Heart left ventricle (tissue), 13 donors: ENCODE measurements around the gene CAPZA1.

Source experiments
- POLR2A ChIP-seq, 2 donors: fragments of 450-650 bp; IDR thresholded peaks; one replicate each; pipeline ENCODE4 v1.6.1; 2017; ENCODE audit warnings: antibody characterized with exemption in 2 of 2, mild to moderate bottlenecking in 2 of 2, moderate library complexity in 2 of 2
- TF ChIP-seq, protein P1 (sequence below), 12 donors: fragments of 200-600 bp; sonication (generic) in 4 of 12; IDR thresholded peaks; one replicate each; pipeline versions ENCODE4 v1.5.0 to v1.8.0; 2018 to 2022; ENCODE audit warnings: antibody characterized with exemption in 12 of 12, mild to moderate bottlenecking in 5 of 12
- donor health status: ischemic (EF 13 %, LVEDD 7.1; RV severe dilation, severe dysfunction).
- donor health status: DM: no; HTN: yes; CAD: no.
- donor health status: DM: no; HTN: no; CAD: no.
- donor health status: ischemic (EF 25% LVEDD 6.9; RV normal size, moderate dysfunction).
- donor health status: ischemic (EF 25% LVEDD 5.7; RV mildly dilated, moderate dysfunction).
- donor health status: ischemic (EF 35%, LVEDD 5.7; RV mildly dilated, moderate dysfunction).
- donor health status: nonischemic (EF 11% LVEDD 7.7; RV severe dilation, severe dysfunction).
- donor health status: DM: yes; HTN: yes; CAD: no.
- donor health status: PGD.
- donor health status: ischemic (EF 29% LVEDD 5.4; RV normal size, mild dysfunction).
- donor health status: nonischemic (EF 23%, LVEDD 6.1; RV moderate dilation, normal function).

DNA sequence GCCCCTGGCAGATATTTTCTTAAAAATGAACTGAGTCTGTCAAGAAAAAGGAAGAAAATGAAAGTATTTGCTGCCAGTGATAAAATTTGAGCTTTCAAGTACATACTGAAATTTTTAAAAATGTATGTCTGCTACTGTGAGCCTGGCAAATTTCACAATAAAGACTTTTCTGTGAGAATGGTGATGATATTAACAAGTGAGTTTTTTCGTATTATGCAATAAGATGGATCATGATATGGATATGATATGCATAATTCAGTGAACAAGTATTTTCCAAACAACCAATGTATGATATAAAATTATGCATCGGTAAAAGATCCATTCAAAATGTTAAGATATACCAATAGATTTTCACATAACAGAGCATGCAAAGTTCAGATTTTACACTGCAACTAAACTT is 16.6 kb upstream of the CAPZA1 start:
- TF ChIP-seq, protein P1, sequence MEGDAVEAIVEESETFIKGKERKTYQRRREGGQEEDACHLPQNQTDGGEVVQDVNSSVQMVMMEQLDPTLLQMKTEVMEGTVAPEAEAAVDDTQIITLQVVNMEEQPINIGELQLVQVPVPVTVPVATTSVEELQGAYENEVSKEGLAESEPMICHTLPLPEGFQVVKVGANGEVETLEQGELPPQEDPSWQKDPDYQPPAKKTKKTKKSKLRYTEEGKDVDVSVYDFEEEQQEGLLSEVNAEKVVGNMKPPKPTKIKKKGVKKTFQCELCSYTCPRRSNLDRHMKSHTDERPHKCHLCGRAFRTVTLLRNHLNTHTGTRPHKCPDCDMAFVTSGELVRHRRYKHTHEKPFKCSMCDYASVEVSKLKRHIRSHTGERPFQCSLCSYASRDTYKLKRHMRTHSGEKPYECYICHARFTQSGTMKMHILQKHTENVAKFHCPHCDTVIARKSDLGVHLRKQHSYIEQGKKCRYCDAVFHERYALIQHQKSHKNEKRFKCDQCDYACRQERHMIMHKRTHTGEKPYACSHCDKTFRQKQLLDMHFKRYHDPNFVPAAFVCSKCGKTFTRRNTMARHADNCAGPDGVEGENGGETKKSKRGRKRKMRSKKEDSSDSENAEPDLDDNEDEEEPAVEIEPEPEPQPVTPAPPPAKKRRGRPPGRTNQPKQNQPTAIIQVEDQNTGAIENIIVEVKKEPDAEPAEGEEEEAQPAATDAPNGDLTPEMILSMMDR (IDR thresholded peaks at IDR 0.05): no peak
- TF ChIP-seq POLR2A (IDR thresholded peaks at IDR 0.05): no peak
